K562 (cell line): ENCODE data around the gene SUGT1. TPM values are rescaled to one million over a fixed set of nuclear protein-coding genes. Genes with fewer than 3 reads are reported as not detected.

Experiments used
- E2F6 ChIP-seq, 2 experiments: IDR thresholded peaks; 2 replicates each; pipeline ENCODE4 v1.6.1; 2011; ENCODE audit warnings: borderline replicate concordance in 1 of 2, control low read depth in 1 of 2, low read depth in 1 of 2, low read length in 1 of 2, mild to moderate bottlenecking in 1 of 2, mixed read lengths in 1 of 2, moderate library complexity in 1 of 2; ENCODE audit not compliant: insufficient read depth in 1 of 2, insufficient read length in 1 of 2, poor library complexity in 1 of 2, severe bottlenecking in 1 of 2; ENCODE audit errors: extremely low read depth in 1 of 2
- ELF1 ChIP-seq: fragments of 200-800 bp; sonication (Bioruptor generic); IDR thresholded peaks from 2 replicates; pipeline ENCODE4 v1.6.1; 2016; ENCODE audit warnings: missing genetic modification characterization, missing compliant biosample characterization
- EP300 ChIP-seq: IDR thresholded peaks from 2 replicates; pipeline ENCODE4 v1.6.1; 2012; ENCODE audit warnings: low read length, improper control_type of control experiment
- EP400 ChIP-seq: fragments of 450-650 bp; IDR thresholded peaks from 2 replicates; pipeline ENCODE4 v1.6.1; 2017; ENCODE audit warnings: antibody characterized with exemption, mild to moderate bottlenecking, moderate library complexity
- GABPB1 ChIP-seq: sonication (generic); formaldehyde crosslinking; IDR thresholded peaks from 2 replicates; pipeline ENCODE4 v1.8.0; 2022; ENCODE audit warnings: mild to moderate bottlenecking, missing genetic modification reagents
- MEIS2 ChIP-seq: fragments of 450-650 bp; IDR thresholded peaks from 2 replicates; pipeline ENCODE4 v1.6.1; 2014; ENCODE audit warnings: mild to moderate bottlenecking; ENCODE audit not compliant: partially characterized antibody
- NCOA1 ChIP-seq: fragments of 450-650 bp; IDR thresholded peaks from 2 replicates; pipeline ENCODE4 v1.6.1; 2016; ENCODE audit warnings: low read depth
- NFRKB ChIP-seq: fragments of 450-650 bp; IDR thresholded peaks from 2 replicates; pipeline ENCODE4 v1.6.1; 2016; ENCODE audit warnings: low read depth
- POLR2AphosphoS5 ChIP-seq: IDR thresholded peaks from 2 replicates; pipeline ENCODE4 v1.6.1; 2011; ENCODE audit warnings: mild to moderate bottlenecking, low read depth, low read length, moderate library complexity; ENCODE audit not compliant: control insufficient read depth, insufficient read depth
- RBFOX2 ChIP-seq: fragments of 200-400 bp; formaldehyde crosslinking; IDR thresholded peaks from 2 replicates; pipeline ENCODE4 v1.6.1; 2017; ENCODE audit warnings: low read depth, mild to moderate bottlenecking, low read length, moderate library complexity
- RCOR1 ChIP-seq, 2 experiments: IDR thresholded peaks; 2 replicates each; pipeline ENCODE4 v1.6.1; 2012; ENCODE audit warnings: low read depth in 2 of 2, low read length in 2 of 2, borderline replicate concordance in 1 of 2, improper control_type of control experiment in 1 of 2
- SIRT6 ChIP-seq: IDR thresholded peaks from one replicate; pipeline ENCODE4 v1.6.1; 2012; ENCODE audit warnings: low read depth, mild to moderate bottlenecking, control low read depth, inconsistent platforms, low read length, moderate library complexity
- SIX5 ChIP-seq, 2 experiments: IDR thresholded peaks; 2 replicates each; pipeline ENCODE4 v1.6.1; 2011; ENCODE audit warnings: low read length in 2 of 2, borderline replicate concordance in 1 of 2, low read depth in 1 of 2, mild to moderate bottlenecking in 1 of 2, moderate library complexity in 1 of 2; ENCODE audit not compliant: insufficient read depth in 1 of 2
- SRF ChIP-seq, 2 experiments: fragments of 250-450, 450-650 bp in 1 of 2; sonication (Bioruptor Pico) in 1 of 2; sonication (generic) in 1 of 2; formaldehyde crosslinking; IDR thresholded peaks; 2 replicates each; pipeline versions ENCODE4 v1.5.0 to v1.5.1; 2020 to 2022; ENCODE audit warnings: mild to moderate bottlenecking in 1 of 2, missing genetic modification reagents in 1 of 2
- ZBTB11 ChIP-seq, 3 experiments: fragments of 200-800 bp in 1 of 3; fragments of 250-450 bp in 1 of 3; fragments of 450-650 bp in 1 of 3; sonication (Bioruptor Pico) in 1 of 3; sonication (Bioruptor generic) in 1 of 3; formaldehyde crosslinking in 1 of 3; IDR thresholded peaks; 2 replicates each; pipeline versions ENCODE4 v1.6.1 to v1.8.0; 2016 to 2022; ENCODE audit warnings: mild to moderate bottlenecking in 2 of 3, missing genetic modification characterization in 2 of 3, missing compliant biosample characterization in 1 of 3, moderate library complexity in 1 of 3
- ZBTB17 ChIP-seq: fragments of 450-650 bp; formaldehyde crosslinking; IDR thresholded peaks from 2 replicates; pipeline ENCODE4 v1.4.0; 2020; ENCODE audit warnings: mild to moderate bottlenecking
- polyA plus RNA-seq, 8 experiments: library from polyadenylated mRNA; depleted of rRNA in 4 of 8; stranded (reverse) in 5 of 8; unstranded in 3 of 8; fragments of >200 nt; fragmentation: Nextera tagmentation in 2 of 8; fragmentation: Illumina TruSeq in 1 of 8; extraction: Ambion mirVana in 2 of 8; extraction: Trizol in 1 of 8; gene quantifications; 2 replicates each; pipeline versions ENCODE4 v1.2.1 to v1.2.3, GENCODE V29; 2011 to 2014; ENCODE audit warnings: inconsistent platforms in 1 of 8, missing spikeins in 1 of 8
- total RNA-seq, 7 experiments: library from RNA; depleted of rRNA in 6 of 7; stranded (reverse); fragments of >200 nt in 6 of 7; fragmentation: Illumina TruSeq in 2 of 7; extraction: Trizol in 2 of 7; gene quantifications; 2 replicates each; pipeline versions ENCODE4 v1.2.1 to v1.2.3, GENCODE V29; 2011 to 2021; ENCODE audit warnings: low replicate concordance in 1 of 7

Gene SUGT1
- total and polyA plus RNA-seq, 9 of the 15 experiments (the other 6 are each of a cell fraction or from before 2014, with no cell fraction given) = 38.1 to 67.1 (median 53.8) TPM

- TF ChIP-seq EP300 = peak; percentile 14; the same call in 1 of the 2 replicates
- TF ChIP-seq MEIS2 = peak; percentile 37
- TF ChIP-seq NFRKB = no peak
- TF ChIP-seq SIRT6 = no peak
- peak in 1 of 2 experiments; percentile 54; a peak in 2 of 4 replicates for TF ChIP-seq RCOR1 (IDR thresholded peaks at IDR 0.05; ENCODE audit: borderline replicate concordance in 1 of 2, low read depth in 2 of 2, low read length in 2 of 2)
- peak; percentile 94 for TF ChIP-seq NCOA1
- 0 out of 2 replicates have a peak, but pooled peaks have one; percentile 31 for TF ChIP-seq ZBTB17 (CRISPR knock-in tag)
- peak in 1 of 2 experiments; percentile 26 for TF ChIP-seq E2F6 (IDR thresholded peaks at IDR 0.05; ENCODE audit: borderline replicate concordance in 1 of 2, extremely low read depth in 1 of 2, insufficient read depth in 1 of 2, insufficient read length in 1 of 2, low read depth in 1 of 2, low read length in 1 of 2, poor library complexity in 1 of 2, severe bottlenecking in 1 of 2)
- TF ChIP-seq EP400 = peak; percentile 55; the same call in 1 of the 2 replicates
- TF ChIP-seq RBFOX2 = peak; percentile 82
- TF ChIP-seq SRF (CRISPR knock-in tag; IDR thresholded peaks at IDR 0.05) = no peak
- peak; percentile 35 to 42; a peak in 2 of 4 replicates for TF ChIP-seq SIX5 (IDR thresholded peaks at IDR 0.05; ENCODE audit: borderline replicate concordance in 1 of 2, insufficient read depth in 1 of 2, low read depth in 1 of 2, low read length in 2 of 2)
- peak; percentile 73 for TF ChIP-seq POLR2AphosphoS5
- 0 out of 2 replicates have a peak, but pooled peaks have one; percentile 53 for TF ChIP-seq ELF1
- peak; percentile 98 for TF ChIP-seq GABPB1 (CRISPR knock-in tag)
- peak; percentile 93 to 99 (median 97) for TF ChIP-seq ZBTB11 (CRISPR knock-in tag; IDR thresholded peaks at IDR 0.05)
Measured at GRCh38 chr13:52617070-52618060, 35.3 kb upstream of the SUGT1 start (continued).
